ENCODE measurements around the gene TMEM120B.

DNA sequence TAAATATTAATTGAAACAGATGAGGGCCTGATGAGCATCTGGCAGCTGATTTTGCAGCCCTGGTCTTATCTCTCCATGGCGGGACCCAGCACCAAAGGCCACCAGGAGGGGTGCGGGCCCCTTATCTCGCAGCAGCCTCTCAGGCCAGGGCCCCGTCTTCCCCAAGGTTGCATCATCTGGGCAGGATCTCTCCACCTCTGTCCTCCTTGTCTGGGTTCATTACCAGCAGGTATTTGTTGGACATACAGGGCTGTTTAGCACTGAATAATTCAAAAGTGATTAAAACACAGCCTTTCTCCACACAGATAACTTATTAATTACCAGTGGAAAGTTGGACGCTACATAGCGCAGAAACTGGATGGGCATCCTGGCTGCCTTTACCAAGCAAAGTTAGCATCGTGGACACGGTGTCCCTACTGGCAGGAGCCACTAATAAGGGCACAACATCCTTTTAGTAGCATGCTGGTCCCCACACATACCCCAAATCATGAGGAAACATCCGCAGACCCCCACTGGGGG is 25.8 kb downstream of the TMEM120B start:
- TF ChIP-seq, protein P1, sequence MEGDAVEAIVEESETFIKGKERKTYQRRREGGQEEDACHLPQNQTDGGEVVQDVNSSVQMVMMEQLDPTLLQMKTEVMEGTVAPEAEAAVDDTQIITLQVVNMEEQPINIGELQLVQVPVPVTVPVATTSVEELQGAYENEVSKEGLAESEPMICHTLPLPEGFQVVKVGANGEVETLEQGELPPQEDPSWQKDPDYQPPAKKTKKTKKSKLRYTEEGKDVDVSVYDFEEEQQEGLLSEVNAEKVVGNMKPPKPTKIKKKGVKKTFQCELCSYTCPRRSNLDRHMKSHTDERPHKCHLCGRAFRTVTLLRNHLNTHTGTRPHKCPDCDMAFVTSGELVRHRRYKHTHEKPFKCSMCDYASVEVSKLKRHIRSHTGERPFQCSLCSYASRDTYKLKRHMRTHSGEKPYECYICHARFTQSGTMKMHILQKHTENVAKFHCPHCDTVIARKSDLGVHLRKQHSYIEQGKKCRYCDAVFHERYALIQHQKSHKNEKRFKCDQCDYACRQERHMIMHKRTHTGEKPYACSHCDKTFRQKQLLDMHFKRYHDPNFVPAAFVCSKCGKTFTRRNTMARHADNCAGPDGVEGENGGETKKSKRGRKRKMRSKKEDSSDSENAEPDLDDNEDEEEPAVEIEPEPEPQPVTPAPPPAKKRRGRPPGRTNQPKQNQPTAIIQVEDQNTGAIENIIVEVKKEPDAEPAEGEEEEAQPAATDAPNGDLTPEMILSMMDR (conservative IDR thresholded peaks at IDR 0.05; ENCODE audit: low read depth, low read length), result no peak
- TF ChIP-seq CEBPB (IDR thresholded peaks at IDR 0.05; ENCODE audit: low read depth, low read length) (no peak), POLR2A (IDR thresholded peaks at IDR 0.05; ENCODE audit: low read depth, low read length) (no peak)
- TF ChIP-seq, protein P2, sequence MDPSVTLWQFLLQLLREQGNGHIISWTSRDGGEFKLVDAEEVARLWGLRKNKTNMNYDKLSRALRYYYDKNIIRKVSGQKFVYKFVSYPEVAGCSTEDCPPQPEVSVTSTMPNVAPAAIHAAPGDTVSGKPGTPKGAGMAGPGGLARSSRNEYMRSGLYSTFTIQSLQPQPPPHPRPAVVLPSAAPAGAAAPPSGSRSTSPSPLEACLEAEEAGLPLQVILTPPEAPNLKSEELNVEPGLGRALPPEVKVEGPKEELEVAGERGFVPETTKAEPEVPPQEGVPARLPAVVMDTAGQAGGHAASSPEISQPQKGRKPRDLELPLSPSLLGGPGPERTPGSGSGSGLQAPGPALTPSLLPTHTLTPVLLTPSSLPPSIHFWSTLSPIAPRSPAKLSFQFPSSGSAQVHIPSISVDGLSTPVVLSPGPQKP (IDR thresholded peaks at IDR 0.05; ENCODE audit: borderline replicate concordance, low read depth, low read length), result no peak
- TF ChIP-seq, protein P3, sequence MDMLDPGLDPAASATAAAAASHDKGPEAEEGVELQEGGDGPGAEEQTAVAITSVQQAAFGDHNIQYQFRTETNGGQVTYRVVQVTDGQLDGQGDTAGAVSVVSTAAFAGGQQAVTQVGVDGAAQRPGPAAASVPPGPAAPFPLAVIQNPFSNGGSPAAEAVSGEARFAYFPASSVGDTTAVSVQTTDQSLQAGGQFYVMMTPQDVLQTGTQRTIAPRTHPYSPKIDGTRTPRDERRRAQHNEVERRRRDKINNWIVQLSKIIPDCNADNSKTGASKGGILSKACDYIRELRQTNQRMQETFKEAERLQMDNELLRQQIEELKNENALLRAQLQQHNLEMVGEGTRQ (IDR thresholded peaks at IDR 0.05; ENCODE audit: low read depth, low read length), result no peak

All from IMR-90 (cell line).